IMR-90 (cell line): ENCODE data around the gene HOXD13. TPM values are rescaled to one million over a fixed set of nuclear protein-coding genes. Genes with fewer than 3 reads are reported as not detected.

Experiments
- ATAC-seq: fragments of 200-7000 bp; cut with Tn5 transposase; 2 replicates; pipeline ENCODE4 v1.9.1; 2020; ENCODE audit warnings: low read depth, mild to moderate bottlenecking, moderate library complexity
- BruUV-seq: library from RNA; stranded (reverse); fragments of 400-500 nt; replicated peaks from 2 replicates; lab custom pipeline; 2021; lab: Mats Ljungman, UMichigan
- CTCF ChIA-PET: fragments of 300-600 bp; formaldehyde crosslinking; extraction: SDS; loops from one replicate; lab custom pipeline; 2021; ENCODE audit warnings: antibody characterized with exemption; lab: Yijun Ruan, JAX
- POLR2A ChIA-PET: fragments of 300-600 bp; sonication (Branson Sonifier 250); formaldehyde crosslinking; loops from one replicate; lab custom pipeline; 2022; ENCODE audit warnings: antibody characterized with exemption; ENCODE audit not compliant: unreplicated experiment; lab: Charles Lee
- DNase-seq: peaks from one replicate; pipeline ENCODE4 v3.0.0; 2013
- H2AFZ ChIP-seq: replicated peaks from 2 replicates; pipeline ENCODE3; 2013; ENCODE audit warnings: low read length, mild to moderate bottlenecking; ENCODE audit not compliant: poor library complexity
- H2AK5ac ChIP-seq: 2 replicates; pipeline ENCODE4 v1.6.1; 2013; ENCODE audit warnings: low read depth, low read length, inconsistent platforms
- H2AK9ac ChIP-seq: replicated peaks from 2 replicates; pipeline ENCODE3; 2013; ENCODE audit warnings: mild to moderate bottlenecking, low read depth, low read length, moderate library complexity; ENCODE audit not compliant: poor library complexity
- H2BK120ac ChIP-seq: 2 replicates; pipeline ENCODE4 v1.6.1; 2013; ENCODE audit warnings: low read depth, low read length, inconsistent platforms
- H2BK15ac ChIP-seq: 3 replicates; pipeline ENCODE4 v1.6.1; 2013; ENCODE audit warnings: low read depth, low read length, inconsistent platforms
- H2BK20ac ChIP-seq: 2 replicates; pipeline ENCODE4 v1.6.1; 2013; ENCODE audit warnings: low read depth, mild to moderate bottlenecking, inconsistent platforms, low read length, moderate library complexity
- H2BK5ac ChIP-seq: 2 replicates; pipeline ENCODE4 v1.6.1; 2013; ENCODE audit warnings: mild to moderate bottlenecking, low read depth, low read length, inconsistent platforms; ENCODE audit not compliant: poor library complexity, severe bottlenecking
- H3K14ac ChIP-seq: replicated peaks from 2 replicates; pipeline ENCODE4 v1.6.1; 2013; ENCODE audit warnings: low read depth, low read length, inconsistent platforms
- H3K18ac ChIP-seq: 2 replicates; pipeline ENCODE4 v1.6.1; 2013; ENCODE audit warnings: low read depth, low read length, control low read depth
- H3K23ac ChIP-seq: 2 replicates; pipeline ENCODE4 v1.6.1; 2013; ENCODE audit warnings: low read depth, low read length, inconsistent platforms
- H3K27ac ChIP-seq: 2 replicates; pipeline ENCODE4 v1.5.1; 2013; ENCODE audit warnings: mild to moderate bottlenecking, control low read depth, low read length; ENCODE audit not compliant: insufficient read depth
- H3K27me3 ChIP-seq: 2 replicates; pipeline ENCODE4 v1.6.1; 2013; ENCODE audit warnings: low read length; ENCODE audit not compliant: control insufficient read depth, insufficient read depth
- H3K36me3 ChIP-seq: 2 replicates; pipeline ENCODE4 v1.6.1; 2013; ENCODE audit warnings: low read length, mixed read lengths; ENCODE audit not compliant: control insufficient read depth, insufficient read depth
- H3K4ac ChIP-seq: 2 replicates; pipeline ENCODE4 v1.6.1; 2013; ENCODE audit warnings: low read depth, low read length, inconsistent platforms
- H3K4me1 ChIP-seq: 2 replicates; pipeline ENCODE4 v1.6.1; 2013; ENCODE audit warnings: low read length, mixed read lengths; ENCODE audit not compliant: control insufficient read depth, insufficient read depth
- H3K4me2 ChIP-seq: 2 replicates; pipeline ENCODE4 v1.6.1; 2013; ENCODE audit warnings: low read depth, mild to moderate bottlenecking, control low read depth, low read length, moderate library complexity
- H3K4me3 ChIP-seq: 2 replicates; pipeline ENCODE4 v1.5.1; 2013; ENCODE audit warnings: low read depth, mild to moderate bottlenecking, control low read depth, low read length, moderate library complexity; ENCODE audit not compliant: insufficient read depth
- H3K56ac ChIP-seq: 2 replicates; pipeline ENCODE4 v1.6.1; 2013; ENCODE audit warnings: low read length, inconsistent platforms; ENCODE audit not compliant: insufficient read depth; ENCODE audit errors: extremely low read depth
- H3K79me1 ChIP-seq, 2 experiments: 2 replicates each; pipeline ENCODE4 v1.6.1; 2013; ENCODE audit warnings: low read length in 2 of 2, inconsistent platforms in 1 of 2, low read depth in 1 of 2
- H3K9ac ChIP-seq: 2 replicates; pipeline ENCODE4 v1.6.1; 2013; ENCODE audit warnings: low read depth, low read length, control low read depth
- H3K9me1 ChIP-seq: 2 replicates; pipeline ENCODE4 v1.6.1; 2013; ENCODE audit warnings: low read length, inconsistent platforms; ENCODE audit not compliant: insufficient read depth
- H3K9me3 ChIP-seq: 2 replicates; pipeline ENCODE4 v1.6.1; 2013; ENCODE audit warnings: low read length; ENCODE audit not compliant: control insufficient read depth, insufficient read depth
- H4K20me1 ChIP-seq: 2 replicates; pipeline ENCODE4 v1.6.1; 2013; ENCODE audit warnings: low read length, inconsistent platforms; ENCODE audit not compliant: insufficient read depth
- H4K5ac ChIP-seq: 2 replicates; pipeline ENCODE4 v1.6.1; 2013; ENCODE audit warnings: mild to moderate bottlenecking, low read depth, low read length, control low read depth
- H4K8ac ChIP-seq, 2 experiments: 2 replicates each; pipeline ENCODE4 v1.6.1; 2013; ENCODE audit warnings: low read depth in 2 of 2, low read length in 2 of 2, control low read depth in 1 of 2, inconsistent platforms in 1 of 2
- H4K91ac ChIP-seq: 2 replicates; pipeline ENCODE4 v1.6.1; 2013; ENCODE audit warnings: low read depth, low read length, inconsistent platforms; ENCODE audit not compliant: insufficient read depth
- CEBPB ChIP-seq: IDR thresholded peaks from 2 replicates; pipeline ENCODE4 v1.6.1; 2012; ENCODE audit warnings: low read depth, low read length, improper control_type of control experiment
- CHD1 ChIP-seq: IDR thresholded peaks from 2 replicates; pipeline ENCODE4 v1.6.1; 2012; ENCODE audit warnings: low read depth, low read length, improper control_type of control experiment
- CTCF ChIP-seq: conservative IDR thresholded peaks from 2 replicates; pipeline ENCODE4 v1.5.1; 2012; ENCODE audit warnings: mild to moderate bottlenecking, low read depth, low read length, improper control_type of control experiment
- MXI1 ChIP-seq: IDR thresholded peaks from 2 replicates; pipeline ENCODE4 v1.6.1; 2012; ENCODE audit warnings: low read depth, mild to moderate bottlenecking, low read length, moderate library complexity, borderline replicate concordance
- RFX5 ChIP-seq: IDR thresholded peaks from 2 replicates; pipeline ENCODE4 v1.8.0; 2012; ENCODE audit warnings: low read depth, mild to moderate bottlenecking, low read length, moderate library complexity
- USF2 ChIP-seq: fragments of 150-350 bp; IDR thresholded peaks from 2 replicates; pipeline ENCODE4 v1.6.1; 2017; ENCODE audit warnings: mild to moderate bottlenecking, antibody characterized with exemption, low read length, low read depth
- WGBS, 2 experiments: methylation state at CpG; one replicate each; pipeline versions ENCODE4 v1.1.5 to v1.1.7; 2013; ENCODE audit warnings: missing lambda C conversion rate in 2 of 2; ENCODE audit not compliant: insufficient read length in 1 of 2; ENCODE audit errors: extremely low coverage in 2 of 2; 5-methylcytosine and 5-hydroxymethylcytosine counted together
- dilution Hi-C: fragments of 300-500 bp; cut with HindIII; formaldehyde crosslinking; loops from one replicate; pipeline ENCODE4 v1.14.3; 2018; ENCODE audit warnings: low sequenced_read_pairs; ENCODE audit not compliant: unreplicated experiment
- in situ Hi-C: fragments of 300-500 bp; cut with MboI; formaldehyde crosslinking; loops from 3 replicates; pipeline ENCODE4 v1.14.3; 2019; ENCODE audit warnings: low sequenced_read_pairs, inconsistent platforms, mixed read lengths
- intact Hi-C: fragments of 100-400 bp; cut with micrococcal nuclease; formaldehyde crosslinking; loops from 2 replicates; pipeline ENCODE4 v1.10.0; 2022
- polyA plus RNA-seq, 3 experiments: library from polyadenylated mRNA; depleted of rRNA; stranded (reverse); fragments of >200 nt; gene quantifications; 2 replicates each; pipeline ENCODE4 v1.2.3, GENCODE V29; 2012; ENCODE audit warnings: low replicate concordance in 1 of 3
- total RNA-seq: library from RNA; depleted of rRNA; stranded (reverse); fragments of >200 nt; gene quantifications from 2 replicates; pipeline ENCODE4 v1.2.3, GENCODE V29; 2012

The HOXD13 gene
- total and polyA plus RNA-seq, 2 of the 4 experiments (the other 2 are of a cell fraction) = not detected

GRCh38 chr2:176106581-176107539 is 14.3 kb downstream of the HOXD13 start, which contains the start of gene HOXD11:
TSS of gene HOXD11 (plus strand) at chr2:176107280. CDS start at chr2:176107356, 76 bp downstream.
- POLR2A ChIA-PET = no interaction called here
- no peak within 1 kb of the TSS for H2AFZ ChIP-seq

More at GRCh38 chr2:176106581-176107539, 14.3 kb downstream of the HOXD13 start, which contains the start of gene HOXD11:
- H3K4me3 ChIP-seq = no peak within 1 kb of the TSS
- no peak within 1 kb of the TSS; the same call in 1 of the 2 replicates for H3K4me2 ChIP-seq
- no peak within 1 kb of the TSS for H2BK5ac ChIP-seq
- no peak within 1 kb of the TSS for H2BK120ac ChIP-seq
- H2BK20ac ChIP-seq = no peak within 1 kb of the TSS
- H4K8ac ChIP-seq = no peak within 1 kb of the TSS
- 2% methylated on average over 22 of the region's 85 CpGs; no CpG with 5 or more reads in 1 of the 2 experiments for WGBS, 2 experiments
- in situ Hi-C loops (no loop called here), dilution Hi-C loops (no loop called here), intact Hi-C loops (no loop called here)
- H3K36me3 ChIP-seq = no peaks in the 10 kb centered on the region
- H2AK9ac ChIP-seq = no peak within 1 kb of the TSS
- H3K27ac ChIP-seq = no peak within 1 kb of the TSS
- H4K20me1 ChIP-seq = no peaks in the 10 kb centered on the region
- peaks cover 92% of the 10 kb centered on the region for H3K27me3 ChIP-seq
- no peak within 1 kb of the TSS for H3K56ac ChIP-seq
- H3K18ac ChIP-seq = no peak within 1 kb of the TSS
- H3K23ac ChIP-seq = no peak within 1 kb of the TSS
- DNase-seq (no peak), ATAC-seq (no peak; the same call in 1 of the 2 replicates)
- peaks cover 5% of the 10 kb centered on the region for H3K9me3 ChIP-seq
- H2AK5ac ChIP-seq = no peak within 1 kb of the TSS
- H3K4me1 ChIP-seq = no peaks in the 10 kb centered on the region
- CTCF ChIA-PET = no interaction called here
- H4K5ac ChIP-seq = no peak within 1 kb of the TSS
- H3K79me1 ChIP-seq = no peaks in the 10 kb centered on the region
- H3K4ac ChIP-seq = no peak within 1 kb of the TSS
- no peak within 1 kb of the TSS for H3K14ac ChIP-seq
- BruUV-seq = no TSS peak
- no peak within 1 kb of the TSS for H4K91ac ChIP-seq
- no peaks in the 10 kb centered on the region for H3K9me1 ChIP-seq
- TF ChIP-seq RFX5 = no peak
- no peak for TF ChIP-seq MXI1
- peak; percentile 77 for TF ChIP-seq CEBPB
- no peak for TF ChIP-seq USF2
- no peak for TF ChIP-seq CTCF
- TF ChIP-seq CHD1 = no peak
- no peak within 1 kb of the TSS for H3K9ac ChIP-seq
- no peak within 1 kb of the TSS for H2BK15ac ChIP-seq
